NCI-H1694 treated with DMSO at 0.1 percent for 48 hours (cell line): ENCODE results near the gene JUND.

Experiments
- DNase-seq: peaks from one replicate; lab custom pipeline; 2025; lab: John Stamatoyannopoulos, UW

JUND gene

GRCh38 chr19:18308051-18308947 is 26.9 kb upstream of the JUND start:
- DNase-seq, result no peak

GRCh38 chr19:18307271-18307681 is 25.9 kb upstream of the JUND start:
- DNase-seq, result no peak

GRCh38 chr19:18306888-18307260 is 25.5 kb upstream of the JUND start:
- DNase-seq, result no peak

DNA sequence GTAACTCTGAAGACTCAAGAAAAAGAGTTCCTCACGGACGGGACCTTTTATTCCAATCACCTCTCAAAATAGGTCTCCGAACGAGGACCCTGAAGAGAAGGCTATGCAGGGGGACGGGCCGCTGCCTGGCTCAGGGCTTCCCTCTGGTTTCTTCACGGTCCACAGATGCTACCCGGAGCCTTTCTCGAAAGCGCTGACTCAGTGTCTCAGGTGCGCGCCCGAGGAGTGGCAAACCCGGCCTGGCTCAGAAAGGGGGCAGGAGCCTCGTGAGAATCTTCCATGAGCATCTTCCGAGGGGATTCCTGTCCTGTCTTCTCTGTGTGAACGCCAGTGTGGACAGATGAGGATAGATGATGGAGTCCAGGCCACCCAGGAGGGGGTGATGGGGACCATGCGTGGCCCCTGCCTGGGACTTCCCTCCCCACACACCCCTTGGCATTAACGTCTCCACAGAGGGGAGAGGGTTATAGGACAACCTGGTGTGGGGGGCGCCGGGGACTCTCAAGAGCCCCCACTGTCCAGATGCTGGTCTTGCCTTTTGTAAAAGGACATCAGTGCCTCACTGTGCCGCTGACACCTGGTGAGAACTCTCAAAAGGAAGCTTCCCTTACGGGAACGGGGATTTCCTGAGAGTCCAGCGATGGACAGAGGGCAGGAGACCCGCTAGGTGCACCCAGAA is 24.9 kb upstream of the JUND start:
- DNase-seq, result no peak

GRCh38 chr19:18304458-18305310 is 23.3 kb upstream of the JUND start:
- peak; percentile 26 for DNase-seq

GRCh38 chr19:18304208-18304457 is 22.7 kb upstream of the JUND start:
- no peak for DNase-seq

DNA sequence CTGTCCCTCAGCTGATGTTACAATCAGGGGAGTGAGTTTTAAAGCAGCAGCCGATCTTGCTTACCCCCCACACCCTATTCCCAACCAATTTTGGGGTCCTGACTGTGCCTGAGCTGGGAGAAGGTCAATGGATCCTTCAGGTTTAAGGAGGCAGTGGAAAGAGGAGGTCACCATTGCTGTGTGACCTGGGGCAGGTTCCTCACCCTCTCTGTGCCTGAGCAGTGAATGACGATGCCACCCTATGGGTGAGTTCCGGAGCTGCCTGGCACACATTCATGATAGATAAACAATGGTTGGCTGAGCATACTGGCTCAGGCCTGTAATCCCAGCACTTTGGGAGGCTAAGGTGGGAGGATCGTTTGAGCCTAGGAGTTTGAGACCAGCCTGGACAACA is 20.3 kb upstream of the JUND start:
- DNase-seq, result no peak

- DNase-seq, result no peak
Observed at GRCh38 chr19:18300930-18301717, 19.7 kb upstream of the JUND start.

DNA sequence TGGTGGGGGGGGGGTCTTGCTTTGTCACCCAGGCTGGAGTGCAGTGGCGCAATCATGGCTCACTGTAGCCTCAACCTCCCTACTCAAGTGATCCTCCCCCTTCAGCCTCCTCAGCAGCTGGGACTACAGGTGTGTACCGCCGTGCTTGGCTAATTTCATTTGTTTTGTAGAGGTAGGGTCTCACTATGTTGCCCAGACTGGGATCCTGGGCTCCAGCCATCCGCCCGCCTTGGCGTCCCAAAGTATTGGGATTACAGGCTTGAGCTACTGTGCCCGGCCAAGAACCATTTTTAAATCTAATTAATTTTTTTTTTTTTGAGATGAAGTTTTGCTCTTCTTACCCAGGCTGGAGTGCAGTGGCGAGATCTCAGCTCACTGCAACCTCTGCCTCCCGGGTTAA is 18.2 kb upstream of the JUND start:
- DNase-seq, result no peak

DNA sequence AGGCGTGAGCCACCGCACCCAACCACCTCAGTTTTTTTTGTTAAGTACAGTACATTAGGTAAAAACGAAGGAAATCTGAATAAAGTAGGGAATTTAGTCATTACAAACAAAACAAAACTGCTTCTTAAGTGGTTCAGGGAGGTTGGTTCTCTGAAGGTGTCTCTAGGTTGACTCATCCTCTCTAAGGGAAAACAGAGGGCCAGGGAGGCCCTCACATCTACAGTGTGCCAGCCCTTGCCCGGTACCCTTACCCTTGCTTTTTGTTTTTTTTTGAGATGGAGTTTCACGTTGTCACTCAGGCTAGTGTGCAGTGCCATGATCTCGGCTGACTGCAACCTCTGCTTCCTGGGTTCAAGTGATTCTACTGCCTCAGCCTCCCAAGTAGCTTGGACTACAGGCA is 17.2 kb upstream of the JUND start:
- DNase-seq, result no peak

DNA sequence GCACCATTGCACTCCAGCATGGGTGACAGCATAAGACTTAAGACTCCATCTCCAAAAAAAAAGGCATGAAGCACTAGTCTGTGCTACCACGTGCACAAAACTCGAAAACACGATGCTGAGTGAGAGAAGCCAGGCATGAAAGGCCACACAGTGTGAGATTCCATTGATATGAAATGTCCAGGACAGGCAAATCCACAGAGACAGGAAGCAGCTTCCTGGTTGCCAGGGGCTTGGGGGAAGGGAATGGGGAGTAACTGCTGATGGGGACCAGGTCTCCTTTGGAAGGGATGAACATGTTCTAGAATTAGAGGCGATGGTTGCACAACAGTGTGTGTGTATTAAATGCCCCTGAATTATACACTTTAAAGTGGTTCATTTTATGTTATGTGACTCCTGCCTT is 15.9 kb upstream of the JUND start:
- DNase-seq, result no peak

DNA sequence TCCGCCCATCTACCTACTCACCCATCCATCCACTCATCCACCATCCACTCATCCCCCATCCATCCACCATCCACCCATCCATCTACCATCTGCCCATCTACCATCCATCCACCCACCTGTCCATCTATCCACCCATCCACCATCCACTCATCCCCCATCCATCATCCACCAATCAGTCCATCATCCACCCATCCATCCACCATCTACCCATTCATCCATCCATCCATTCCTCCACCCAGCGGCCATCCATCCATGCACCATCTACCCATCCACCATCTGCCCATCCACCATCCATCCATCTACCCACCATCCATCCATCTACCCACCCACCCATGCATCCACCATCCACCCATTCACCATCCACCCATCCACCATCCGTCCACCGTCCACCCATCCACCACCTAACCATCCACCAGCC is 13.6 kb upstream of the JUND start:
- no peak for DNase-seq

DNA sequence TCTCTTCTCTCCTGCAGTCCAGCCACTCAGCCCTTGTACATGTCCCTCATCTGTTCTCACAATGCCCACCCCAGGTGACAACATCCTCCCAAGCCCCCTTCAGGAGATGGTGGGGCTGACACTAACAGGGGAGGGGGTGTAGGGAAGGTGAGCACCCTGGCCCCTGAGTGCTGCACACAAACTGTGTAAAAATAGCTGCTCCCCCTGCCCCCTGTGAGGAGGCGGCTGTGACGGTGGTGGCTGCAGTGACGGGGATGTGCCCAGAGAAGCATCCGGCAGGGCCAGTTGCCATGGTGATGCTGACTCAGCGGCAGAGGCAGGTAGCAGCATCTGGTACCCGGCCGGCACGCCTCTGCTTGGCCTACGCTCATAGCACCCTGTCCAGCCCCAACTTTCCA is 13.0 kb upstream of the JUND start:
- DNase-seq, result no peak

DNA sequence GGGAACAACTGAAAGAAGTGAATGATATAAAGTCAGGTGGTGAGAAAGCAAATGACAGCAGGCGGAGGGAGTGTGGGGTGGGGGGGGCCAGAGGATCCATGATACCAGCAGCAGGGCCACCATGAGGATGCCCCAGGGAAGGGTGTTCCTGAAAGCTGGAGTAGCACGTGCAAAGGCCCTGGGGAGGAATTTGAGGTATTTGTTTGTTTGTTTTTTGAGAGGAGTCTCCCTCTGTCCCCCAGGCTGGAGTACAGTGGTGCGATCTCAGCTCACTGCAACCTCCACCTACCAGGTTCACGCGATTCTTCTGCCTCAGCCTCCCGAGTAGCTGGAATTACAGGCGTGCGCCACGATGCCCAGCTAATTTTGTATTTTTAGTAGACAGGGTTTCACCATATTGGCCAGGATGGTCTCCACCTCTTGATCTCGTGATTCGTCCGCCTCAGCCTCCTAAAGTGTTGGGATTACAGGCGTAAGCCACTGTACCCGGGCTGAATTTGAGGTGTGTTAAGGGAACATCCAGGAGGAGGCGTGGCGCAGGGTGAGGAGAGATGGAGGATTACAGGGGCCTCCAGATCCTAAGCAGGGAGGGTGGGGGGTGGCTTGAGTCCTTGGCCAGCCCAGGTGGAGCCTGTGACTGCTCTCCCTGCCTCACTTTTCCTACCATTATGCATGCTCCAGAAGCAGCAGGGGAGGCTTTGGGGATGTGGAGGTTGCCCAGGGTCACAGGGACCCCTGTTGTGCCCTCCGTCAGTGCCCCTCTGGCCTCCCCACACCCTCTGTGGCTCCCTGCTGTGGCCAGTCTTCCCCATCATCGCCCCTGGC is 12.4 kb upstream of the JUND start:
- DNase-seq, result no peak

DNA sequence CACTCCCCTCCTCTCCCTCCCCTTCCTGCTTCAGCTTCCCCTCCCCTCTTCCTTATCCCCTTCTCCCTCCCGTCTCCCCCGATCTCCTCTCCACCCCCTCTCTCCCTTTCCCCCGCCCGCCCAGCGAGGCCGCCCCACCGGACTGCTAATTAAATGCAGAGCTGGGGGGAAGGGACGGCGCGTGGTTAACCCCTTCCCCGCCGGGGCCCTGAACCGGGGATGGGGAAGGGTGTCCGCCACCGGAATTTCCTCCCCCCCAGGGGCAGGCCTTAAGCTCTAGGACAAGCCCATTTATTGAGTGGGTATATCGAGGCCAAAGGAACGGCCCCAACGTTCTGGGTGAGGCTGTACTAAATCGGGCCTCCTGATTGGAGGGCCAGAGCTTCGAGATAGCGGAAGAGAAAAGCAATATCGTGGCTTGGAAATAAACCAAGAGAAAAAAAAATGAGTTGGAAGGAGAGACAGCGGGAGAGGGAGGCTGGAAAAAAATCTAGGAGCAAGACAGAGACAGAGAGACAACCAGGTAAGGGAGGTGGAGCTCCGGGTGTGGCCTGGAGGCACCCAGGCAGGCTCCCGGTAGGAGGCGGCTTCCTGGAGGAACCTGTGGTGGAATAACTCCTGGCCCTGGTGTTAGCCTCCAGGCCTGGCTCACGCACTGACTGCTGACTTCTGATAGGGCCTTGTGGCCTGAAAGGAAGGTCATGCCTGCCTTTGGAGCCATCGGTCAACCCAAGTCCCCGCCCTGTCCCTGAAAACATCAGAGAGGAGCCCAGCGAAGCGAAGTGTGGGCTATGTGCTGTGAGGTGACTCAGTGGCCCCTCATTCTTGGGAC is 11.6 kb upstream of the JUND start:
- DNase-seq, result no peak

GRCh38 chr19:18292462-18292809 is 11.0 kb upstream of the JUND start:
- no peak for DNase-seq

DNA sequence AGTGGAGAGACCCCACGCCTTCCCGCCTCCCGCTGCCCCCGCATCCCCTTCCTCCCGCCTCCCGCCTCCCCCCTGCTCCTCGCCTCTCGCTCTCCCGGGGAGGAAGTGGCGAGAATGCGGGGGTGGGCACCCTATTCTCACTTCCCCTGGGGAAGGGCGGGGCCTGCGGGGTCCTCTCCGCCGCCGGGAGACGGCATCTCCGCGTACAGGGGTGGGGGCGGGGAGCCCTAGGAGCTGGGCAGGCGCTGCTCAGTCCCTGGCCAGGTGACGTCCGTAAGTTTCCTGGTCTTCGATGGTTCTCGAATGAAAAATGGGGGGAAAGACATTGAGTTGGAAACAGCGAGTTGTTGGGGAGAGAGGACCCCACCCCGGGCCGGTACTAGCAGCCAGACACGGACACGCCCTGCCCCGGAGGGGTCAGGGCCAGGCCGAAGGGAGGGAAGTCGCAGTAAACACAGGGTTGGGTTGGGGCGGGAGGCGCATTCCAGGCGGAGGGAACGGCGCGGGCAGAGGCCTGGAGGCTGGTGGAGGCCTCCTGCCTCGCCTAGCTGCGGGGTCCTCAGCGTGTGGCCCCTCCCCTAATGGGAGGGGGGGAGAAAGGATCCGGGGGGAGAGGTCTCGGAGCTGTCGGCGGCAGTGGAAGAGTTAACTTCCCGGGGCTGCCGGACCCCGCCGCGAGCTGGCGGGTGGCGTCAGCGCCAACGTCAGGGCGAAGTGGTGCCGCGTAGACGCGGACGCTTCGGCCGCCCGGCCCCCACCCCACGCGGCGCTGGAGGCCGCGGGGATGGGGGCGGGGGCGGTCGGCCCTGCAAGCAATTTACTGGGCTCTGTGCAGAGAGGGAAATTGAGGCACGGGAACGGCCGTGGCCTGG is 10.4 kb upstream of the JUND start:
- DNase-seq, result no peak

- no peak for DNase-seq
Observed at GRCh38 chr19:18291019-18291524, 9.7 kb upstream of the JUND start.

- DNase-seq, result no peak
Observed at GRCh38 chr19:18290302-18291018, 9.0 kb upstream of the JUND start.
